Chondrocyte (in vitro differentiated cells): Measurements from ENCODE around the gene FZD7. TPM values are rescaled to one million over a fixed set of nuclear protein-coding genes. Genes with fewer than 3 reads are reported as not detected.

ENCODE experiments used
- DNase-seq: peaks from one replicate; pipeline ENCODE4 v3.0.0; 2021; ENCODE audit warnings: mixed read lengths, low spot score
- H3K27ac Mint-ChIP-seq: one replicate; pipeline ENCODE4 v1.8.0; 2021; ENCODE audit warnings: mild to moderate bottlenecking, moderate library complexity, mixed read lengths; ENCODE audit not compliant: unreplicated experiment
- H3K27me3 Mint-ChIP-seq: 2 replicates; pipeline ENCODE4 v1.8.0; 2021; ENCODE audit warnings: low read depth, mixed read lengths
- H3K36me3 Mint-ChIP-seq: 2 replicates; pipeline ENCODE4 v1.8.0; 2021; ENCODE audit warnings: low read depth, mixed read lengths
- H3K4me1 Mint-ChIP-seq: 2 replicates; pipeline ENCODE4 v1.8.0; 2021; ENCODE audit warnings: low read depth, mild to moderate bottlenecking, mixed read lengths
- H3K4me3 Mint-ChIP-seq: one replicate; pipeline ENCODE4 v1.8.0; 2021; ENCODE audit warnings: mild to moderate bottlenecking, moderate library complexity, mixed read lengths; ENCODE audit not compliant: unreplicated experiment
- H3K9me3 Mint-ChIP-seq: 2 replicates; pipeline ENCODE4 v1.8.0; 2021; ENCODE audit warnings: low read depth, mixed read lengths
- total RNA-seq: library from RNA; stranded (reverse); gene quantifications from 3 replicates; pipeline ENCODE4 v1.2.1, GENCODE V29; 2021
- TF ChIP-seq, protein P1 (sequence below): fragments of 200-600 bp; sonication (generic); IDR thresholded peaks from 2 replicates; pipeline ENCODE4 v1.5.0; 2021; ENCODE audit warnings: antibody characterized with exemption, mild to moderate bottlenecking, moderate library complexity

FZD7 gene
- total RNA-seq, 1 donor from 2014 or later = 63.1 TPM

DNA sequence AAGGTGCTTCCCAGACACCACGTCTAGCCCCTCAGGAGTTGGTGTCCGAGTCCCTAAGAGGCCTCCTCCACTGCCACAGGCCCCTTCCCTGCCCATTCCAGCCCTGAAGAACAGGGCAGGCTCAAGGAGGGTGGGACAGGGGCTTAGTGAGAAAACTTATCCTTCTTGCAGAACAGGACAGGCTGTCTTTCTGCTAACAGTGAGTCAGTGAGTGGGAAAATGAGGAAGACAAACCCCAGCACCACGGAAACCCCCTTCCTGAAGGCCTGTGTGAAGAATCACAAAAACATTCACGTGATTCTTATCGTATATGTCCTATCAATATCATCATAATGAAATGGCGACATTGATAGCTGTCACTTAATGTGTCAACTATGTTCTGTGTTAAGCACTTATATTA lies 9.8 kb downstream of the FZD7 start:
- H3K27ac Mint-ChIP-seq = no peak overlapping the region
- H3K4me1 Mint-ChIP-seq = no peaks in the 10 kb centered on the region
- H3K27me3 Mint-ChIP-seq = no peaks in the 10 kb centered on the region
- peaks cover under 1% of the 10 kb centered on the region for H3K36me3 Mint-ChIP-seq
- no peak overlapping the region for H3K4me3 Mint-ChIP-seq
- no peaks in the 10 kb centered on the region for H3K9me3 Mint-ChIP-seq
- TF ChIP-seq, protein P1, sequence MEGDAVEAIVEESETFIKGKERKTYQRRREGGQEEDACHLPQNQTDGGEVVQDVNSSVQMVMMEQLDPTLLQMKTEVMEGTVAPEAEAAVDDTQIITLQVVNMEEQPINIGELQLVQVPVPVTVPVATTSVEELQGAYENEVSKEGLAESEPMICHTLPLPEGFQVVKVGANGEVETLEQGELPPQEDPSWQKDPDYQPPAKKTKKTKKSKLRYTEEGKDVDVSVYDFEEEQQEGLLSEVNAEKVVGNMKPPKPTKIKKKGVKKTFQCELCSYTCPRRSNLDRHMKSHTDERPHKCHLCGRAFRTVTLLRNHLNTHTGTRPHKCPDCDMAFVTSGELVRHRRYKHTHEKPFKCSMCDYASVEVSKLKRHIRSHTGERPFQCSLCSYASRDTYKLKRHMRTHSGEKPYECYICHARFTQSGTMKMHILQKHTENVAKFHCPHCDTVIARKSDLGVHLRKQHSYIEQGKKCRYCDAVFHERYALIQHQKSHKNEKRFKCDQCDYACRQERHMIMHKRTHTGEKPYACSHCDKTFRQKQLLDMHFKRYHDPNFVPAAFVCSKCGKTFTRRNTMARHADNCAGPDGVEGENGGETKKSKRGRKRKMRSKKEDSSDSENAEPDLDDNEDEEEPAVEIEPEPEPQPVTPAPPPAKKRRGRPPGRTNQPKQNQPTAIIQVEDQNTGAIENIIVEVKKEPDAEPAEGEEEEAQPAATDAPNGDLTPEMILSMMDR = no peak
- no peak for DNase-seq

DNA sequence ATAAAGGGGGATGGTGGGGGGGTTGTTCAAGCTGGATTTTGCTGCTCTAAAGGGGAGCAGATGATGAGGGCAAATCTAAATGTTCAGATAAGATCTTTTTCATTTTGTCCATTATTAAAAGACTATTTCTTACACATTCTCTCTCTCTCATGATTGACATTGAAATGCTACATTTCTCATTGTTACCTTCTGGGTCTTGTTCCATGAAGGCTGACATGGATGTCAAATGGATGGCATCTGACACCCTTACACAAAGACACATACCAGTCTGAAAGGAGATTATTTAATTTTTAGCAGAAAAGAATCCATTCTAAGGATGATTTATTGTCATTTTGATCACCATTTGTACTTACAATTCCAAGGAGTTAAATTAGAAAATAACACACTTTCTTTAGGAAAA lies 11.1 kb downstream of the FZD7 start:
- no peak overlapping the region for H3K4me3 Mint-ChIP-seq
- H3K4me1 Mint-ChIP-seq = no peaks in the 10 kb centered on the region
- peaks cover 2% of the 10 kb centered on the region for H3K27me3 Mint-ChIP-seq
- H3K9me3 Mint-ChIP-seq = no peaks in the 10 kb centered on the region
- DNase-seq = no peak
- no peaks in the 10 kb centered on the region for H3K36me3 Mint-ChIP-seq
- H3K27ac Mint-ChIP-seq = no peak overlapping the region
- TF ChIP-seq, protein P1 = no peak

DNA sequence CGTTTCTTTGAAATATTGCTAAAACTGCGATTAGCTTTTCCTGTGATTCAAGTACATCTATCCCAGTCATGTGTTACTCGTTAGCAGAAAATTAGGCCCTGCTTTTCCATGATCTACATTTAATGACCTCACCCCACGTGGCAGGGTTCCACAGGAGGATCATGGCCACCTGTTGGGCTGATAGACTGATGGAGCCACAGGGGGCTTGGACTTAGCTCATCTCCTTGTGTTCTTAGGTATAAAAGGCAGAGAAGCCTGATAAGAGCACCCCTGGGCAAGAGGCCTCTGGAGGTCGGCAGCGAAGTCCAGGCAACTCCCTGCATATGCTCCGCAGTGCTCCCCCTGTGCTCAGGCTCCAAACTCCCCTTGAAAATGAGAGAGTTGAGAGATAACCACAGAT lies 12.9 kb downstream of the FZD7 start:
- no peaks in the 10 kb centered on the region for H3K36me3 Mint-ChIP-seq
- peaks cover 2% of the 10 kb centered on the region for H3K27me3 Mint-ChIP-seq
- DNase-seq = no peak
- H3K4me3 Mint-ChIP-seq = no peak overlapping the region
- H3K27ac Mint-ChIP-seq = no peak overlapping the region
- TF ChIP-seq, protein P1 = no peak
- H3K9me3 Mint-ChIP-seq = no peaks in the 10 kb centered on the region
- peaks cover 5% of the 10 kb centered on the region for H3K4me1 Mint-ChIP-seq

DNA sequence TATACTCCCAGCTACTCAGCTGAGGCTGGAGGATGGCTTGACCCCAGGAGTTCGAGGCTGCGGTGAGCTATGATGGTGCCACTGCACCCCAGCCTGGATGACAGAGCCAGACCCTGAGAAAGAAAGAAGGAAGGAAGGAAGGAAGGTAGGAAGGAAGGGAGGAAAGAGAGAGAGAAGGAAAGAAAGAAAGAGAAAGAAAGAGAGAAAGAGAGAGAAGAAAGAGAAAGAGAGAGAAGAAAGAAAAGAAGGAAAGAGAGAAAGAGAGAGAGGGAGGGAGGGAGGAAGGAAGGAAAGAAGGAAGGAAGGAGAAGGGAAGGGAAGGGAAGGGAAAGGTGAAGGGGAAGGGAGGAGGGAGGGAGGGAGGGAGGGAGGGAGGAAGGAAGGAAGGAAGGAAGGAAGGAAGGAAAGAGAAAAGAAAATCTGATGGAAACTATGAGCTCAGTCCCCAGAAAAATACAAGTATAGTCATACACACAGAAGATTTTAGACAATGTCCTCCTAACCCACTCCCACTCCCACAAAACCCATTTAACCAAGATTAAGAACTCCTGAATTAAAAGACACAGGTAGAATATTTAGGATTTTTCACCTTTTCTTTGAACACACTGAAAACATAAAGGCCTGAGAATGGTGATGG lies 15.6 kb downstream of the FZD7 start:
- no peaks in the 10 kb centered on the region for H3K9me3 Mint-ChIP-seq

DNA sequence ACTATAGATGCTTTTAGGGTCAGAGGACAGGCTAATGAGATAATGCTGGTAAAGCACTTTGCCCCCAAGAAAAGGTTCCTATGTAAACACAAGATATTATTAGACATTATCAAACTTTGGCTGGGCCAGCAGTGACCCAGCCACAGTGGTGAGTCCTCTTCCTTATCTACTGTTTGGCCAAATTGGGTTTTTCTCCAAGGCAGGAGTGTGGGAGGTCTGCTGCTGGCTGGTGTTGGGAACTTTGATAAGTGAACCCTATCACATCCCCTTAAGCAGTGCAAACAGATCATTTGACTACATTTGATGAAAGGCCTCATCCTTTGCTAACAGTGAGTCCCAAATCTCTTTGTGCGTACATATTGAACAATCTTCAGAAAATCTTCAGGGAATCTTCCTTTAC lies 16.2 kb downstream of the FZD7 start:
- H3K4me3 Mint-ChIP-seq = no peak overlapping the region
- TF ChIP-seq, protein P1 = no peak
- DNase-seq = no peak
- H3K27ac Mint-ChIP-seq = no peak overlapping the region
- peaks cover 15% of the 10 kb centered on the region for H3K4me1 Mint-ChIP-seq
- no peaks in the 10 kb centered on the region for H3K36me3 Mint-ChIP-seq
- H3K27me3 Mint-ChIP-seq = peaks cover 2% of the 10 kb centered on the region
- H3K9me3 Mint-ChIP-seq = no peaks in the 10 kb centered on the region

More for the DNA sequence above, 15.6 kb downstream of the FZD7 start:
- H3K27ac Mint-ChIP-seq = no peak overlapping the region
- peaks cover 2% of the 10 kb centered on the region for H3K27me3 Mint-ChIP-seq
- no peaks in the 10 kb centered on the region for H3K36me3 Mint-ChIP-seq
- no peak overlapping the region for H3K4me3 Mint-ChIP-seq
- TF ChIP-seq, protein P1 = no peak
- no peak for DNase-seq
- H3K4me1 Mint-ChIP-seq = peaks cover 15% of the 10 kb centered on the region
